Rectal smooth muscle tissue (tissue), 1 donor: ENCODE results near the gene NUDT12.

Source experiments
- H3K27ac ChIP-seq: one replicate; pipeline ENCODE4 v1.7.0; 2013; ENCODE audit warnings: low read depth, low read length, inconsistent platforms
- H3K27me3 ChIP-seq: one replicate; pipeline ENCODE4 v1.7.0; 2013; ENCODE audit warnings: low read length; ENCODE audit not compliant: control insufficient read depth, insufficient read depth
- H3K36me3 ChIP-seq: one replicate; pipeline ENCODE4 v1.7.0; 2013; ENCODE audit warnings: low read length; ENCODE audit not compliant: control insufficient read depth, insufficient read depth
- H3K4me1 ChIP-seq: one replicate; pipeline ENCODE4 v1.7.0; 2013; ENCODE audit warnings: low read length; ENCODE audit not compliant: control insufficient read depth, insufficient read depth
- H3K4me3 ChIP-seq: one replicate; pipeline ENCODE4 v1.7.0; 2013; ENCODE audit warnings: low read length
- H3K9ac ChIP-seq: one replicate; pipeline ENCODE4 v1.7.0; 2013; ENCODE audit warnings: low read length

NUDT12 gene

GRCh38 chr5:103502662-103503061 lies 59.9 kb downstream of the NUDT12 start:
- H3K4me3 ChIP-seq, result no peak overlapping the region
- no peaks in the 10 kb centered on the region for H3K4me1 ChIP-seq
- no peaks in the 10 kb centered on the region for H3K36me3 ChIP-seq
- H3K9ac ChIP-seq, result no peak overlapping the region
- H3K27ac ChIP-seq, result no peak overlapping the region
- H3K27me3 ChIP-seq, result no peaks in the 10 kb centered on the region
